Activated CD4-positive, alpha-beta memory T cell treated with anti-CD3 and anti-CD28 coated beads, Interleukin-2, amount 10 ng/mL, durations not matched to agents 7 days and 5 days (primary cell): ENCODE data around the gene PNPLA8. TPM values are rescaled to one million over a fixed set of nuclear protein-coding genes. Genes with fewer than 3 reads are reported as not detected.
"Not testable (repeated sequence)": the region's sequence is repeated elsewhere in the genome, so short reads cannot be mapped to it uniquely, and the experiment has no call there.

Experiments
- CTCF ChIA-PET: fragments of 350-600 bp; sonication (Branson Sonifier 250); formaldehyde crosslinking; loops from one replicate; lab custom pipeline; 2021; ENCODE audit warnings: antibody characterized with exemption, inconsistent platforms; lab: Charles Lee
- POLR2A ChIA-PET: fragments of 350-600 bp; sonication (Branson Sonifier 250); formaldehyde crosslinking; loops from one replicate; lab custom pipeline; 2021; ENCODE audit warnings: antibody characterized with exemption; lab: Charles Lee
- DNase-seq: peaks from one replicate; pipeline ENCODE4 v3.0.0-alpha.2; 2020
- H3K27ac Mint-ChIP-seq: one replicate; pipeline ENCODE4 v1.8.0; 2021; ENCODE audit warnings: mild to moderate bottlenecking, mixed read lengths
- H3K27me3 Mint-ChIP-seq: one replicate; pipeline ENCODE4 v1.8.0; 2021; ENCODE audit warnings: mixed read lengths
- H3K36me3 Mint-ChIP-seq: one replicate; pipeline ENCODE4 v1.8.0; 2021; ENCODE audit warnings: low read depth, mixed read lengths
- H3K4me1 Mint-ChIP-seq: one replicate; pipeline ENCODE4 v1.8.0; 2021; ENCODE audit warnings: mixed read lengths
- H3K4me3 Mint-ChIP-seq: one replicate; pipeline ENCODE4 v1.8.0; 2021; ENCODE audit warnings: mild to moderate bottlenecking, mixed read lengths
- H3K9me3 Mint-ChIP-seq: one replicate; pipeline ENCODE4 v1.8.0; 2021; ENCODE audit warnings: mixed read lengths
- total RNA-seq, 2 experiments: library from RNA; stranded (reverse); gene quantifications; one replicate each; pipeline ENCODE4 v1.2.3, GENCODE V29; 2021

Gene PNPLA8
- total RNA-seq, 2 experiments from 2014 or later = 21.9 to 23.2 TPM

DNA sequence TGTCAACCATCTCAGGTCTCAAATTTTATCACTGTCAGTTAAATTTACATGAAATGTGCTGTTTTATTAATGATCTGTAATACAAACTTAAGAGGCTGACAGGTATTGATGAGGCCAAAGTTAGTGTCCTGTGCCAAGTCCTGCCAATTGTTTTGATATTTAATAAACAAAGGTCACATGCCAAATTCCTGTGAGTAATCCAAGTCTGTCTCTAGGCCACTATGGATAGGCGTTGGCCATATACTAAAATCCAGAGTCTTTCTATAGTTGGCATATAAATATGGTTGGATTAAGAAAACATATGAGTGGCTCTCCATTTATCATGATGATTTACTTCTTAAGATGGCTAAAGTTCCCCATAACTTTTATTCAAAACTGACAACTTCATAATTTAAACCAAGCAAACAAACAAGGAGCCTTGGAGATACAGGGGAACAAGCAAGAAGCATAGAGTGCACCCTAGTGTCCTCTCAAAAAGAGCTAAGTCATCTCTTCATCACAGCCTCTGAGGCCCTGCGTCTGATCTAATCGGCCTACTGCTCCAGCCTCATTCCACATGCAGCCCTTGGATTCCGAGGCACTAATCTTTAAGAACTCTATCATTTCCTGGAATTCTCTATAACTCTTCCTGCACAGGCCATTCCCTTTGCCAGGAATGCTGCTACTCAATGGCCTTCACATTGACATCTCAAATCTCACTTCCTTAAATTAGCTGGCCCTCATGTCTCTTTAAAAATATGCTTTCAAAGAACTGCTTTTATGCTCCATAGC lies 37.0 kb downstream of the PNPLA8 start:
- ChIA-PET CTCF (interaction anchor here (0.8 to 2.8 kb wide), 2 partner anchors 8 to 9 kb away, joined by 4 to 15 read pairs; no protein-coding TSS in a partner anchor), POLR2A (no interaction called here)
- no peak for DNase-seq
- no peak overlapping the region for H3K4me3 Mint-ChIP-seq
- no peaks in the 10 kb centered on the region for H3K36me3 Mint-ChIP-seq
- H3K27me3 Mint-ChIP-seq = no peaks in the 10 kb centered on the region
- H3K4me1 Mint-ChIP-seq = no peaks in the 10 kb centered on the region
- no peak overlapping the region for H3K27ac Mint-ChIP-seq
- H3K9me3 Mint-ChIP-seq = no peaks in the 10 kb centered on the region

DNA sequence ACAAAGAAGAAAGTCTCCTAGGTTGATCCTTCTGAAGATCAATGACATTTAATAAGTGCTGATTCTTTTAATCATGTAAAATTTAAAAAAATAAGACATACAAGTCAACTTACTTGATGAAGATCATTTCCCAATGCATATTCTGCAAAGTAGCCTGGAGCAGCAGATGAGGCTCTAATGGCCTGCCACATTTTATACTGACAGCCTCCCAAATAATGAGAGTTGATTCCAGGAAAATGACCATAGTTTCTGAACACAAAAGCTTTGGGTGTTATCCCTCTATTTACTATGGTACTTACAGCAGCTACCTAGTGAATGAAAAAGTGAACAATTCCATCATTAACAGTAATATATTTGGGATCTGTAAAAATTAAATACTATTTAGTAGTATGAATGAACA lies 38.3 kb downstream of the PNPLA8 start:
- ChIA-PET CTCF (interaction anchor here (2.8 kb wide), 1 partner anchor 9 kb away, joined by 15 read pairs; no protein-coding TSS in a partner anchor), POLR2A (no interaction called here)
- Mint-ChIP-seq H3K4me1 (no peaks in the 10 kb centered on the region), H3K27ac (no peak overlapping the region), H3K36me3 (no peaks in the 10 kb centered on the region), H3K4me3 (no peak overlapping the region), H3K27me3 (no peaks in the 10 kb centered on the region), H3K9me3 (no peaks in the 10 kb centered on the region)
- no peak for DNase-seq

DNA sequence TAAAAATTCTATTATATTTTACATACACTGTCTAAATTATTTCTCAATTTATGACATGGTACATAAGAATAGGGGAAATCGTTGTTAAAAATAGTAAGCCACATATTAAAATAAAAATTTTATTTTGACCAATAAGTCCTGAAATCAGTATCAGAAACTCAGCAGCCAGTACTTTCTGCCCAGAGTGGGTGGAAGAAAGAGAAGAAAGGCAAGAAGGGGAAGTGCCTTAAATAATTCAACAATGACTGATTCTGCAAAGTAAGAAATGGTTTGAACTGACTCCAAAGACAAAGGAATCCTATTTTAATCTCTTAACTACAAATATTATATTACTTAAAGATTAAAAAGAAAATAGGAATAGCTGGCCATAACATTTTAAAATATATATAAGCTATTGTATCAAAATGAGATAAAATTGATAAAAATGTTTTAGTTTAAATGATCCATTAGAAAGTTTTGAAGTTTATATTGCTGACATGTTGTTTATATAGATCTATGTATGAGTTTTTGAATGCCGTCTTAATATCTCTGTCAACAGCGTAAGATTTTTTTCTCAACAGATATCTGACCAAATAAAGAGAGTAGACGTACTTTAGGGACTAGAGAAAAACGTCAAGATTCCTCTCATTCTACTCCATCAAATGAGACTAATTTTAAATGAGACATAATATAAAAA lies 39.5 kb downstream of the PNPLA8 start:
- no peak overlapping the region for H3K27ac Mint-ChIP-seq
- CTCF ChIA-PET = interaction anchor here (2.8 kb wide), 1 partner anchor 11 kb away, joined by 15 read pairs; no protein-coding TSS in a partner anchor
- H3K9me3 Mint-ChIP-seq = no peaks in the 10 kb centered on the region
- no peak overlapping the region for H3K4me3 Mint-ChIP-seq
- POLR2A ChIA-PET = no interaction called here
- DNase-seq = no peak
- peaks cover 4% of the 10 kb centered on the region for H3K36me3 Mint-ChIP-seq
- no peaks in the 10 kb centered on the region for H3K27me3 Mint-ChIP-seq
- H3K4me1 Mint-ChIP-seq = no peaks in the 10 kb centered on the region

DNA sequence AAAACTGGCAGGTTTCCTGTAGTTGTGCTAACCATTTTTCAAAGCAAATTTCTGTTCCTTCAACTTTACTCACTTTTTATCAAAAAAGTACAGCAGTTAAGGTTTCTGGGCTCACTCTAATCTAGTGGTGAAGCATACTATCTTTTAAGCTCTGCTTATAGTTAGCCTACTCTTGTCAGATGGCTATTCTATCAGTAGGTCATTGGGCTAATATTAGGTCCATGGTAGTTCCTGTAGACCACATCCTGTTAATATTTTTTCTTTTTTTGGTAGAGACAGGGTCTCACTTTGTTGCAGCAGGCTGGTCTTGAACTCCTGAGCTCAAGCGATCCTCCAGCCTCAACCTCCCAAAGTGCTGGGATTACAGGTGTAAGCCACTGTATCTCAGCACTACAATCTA lies 41.8 kb downstream of the PNPLA8 start:
- no peaks in the 10 kb centered on the region for H3K4me1 Mint-ChIP-seq
- no peak overlapping the region for H3K27ac Mint-ChIP-seq
- H3K36me3 Mint-ChIP-seq = peaks cover 6% of the 10 kb centered on the region
- ChIA-PET CTCF (interaction anchor here (0.8 to 2.0 kb wide), 2 partner anchors 9 to 13 kb away, joined by 3 to 6 read pairs; no protein-coding TSS in a partner anchor), POLR2A (no interaction called here)
- no peaks in the 10 kb centered on the region for H3K9me3 Mint-ChIP-seq
- no peak for DNase-seq
- no peaks in the 10 kb centered on the region for H3K27me3 Mint-ChIP-seq
- H3K4me3 Mint-ChIP-seq = no peak overlapping the region

DNA sequence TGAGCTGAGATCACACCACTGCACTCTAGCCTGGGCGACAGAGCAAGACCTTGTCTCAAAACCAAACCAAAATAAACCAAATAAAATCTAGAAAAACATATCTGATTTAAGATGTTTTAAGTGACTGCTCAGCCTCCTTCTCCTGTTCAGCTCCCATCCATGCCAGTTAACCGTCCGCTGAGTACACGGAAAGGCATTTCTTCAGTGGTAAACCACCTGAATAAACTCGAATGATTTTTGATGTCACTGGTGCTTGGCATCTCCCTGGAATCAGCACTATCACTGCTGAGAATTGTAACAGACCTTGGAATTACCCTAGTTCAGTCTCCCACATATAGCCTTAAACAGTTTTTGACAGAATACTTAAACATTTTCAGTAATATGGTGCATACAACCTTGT lies 45.6 kb downstream of the PNPLA8 start:
- no peaks in the 10 kb centered on the region for H3K9me3 Mint-ChIP-seq
- peaks cover 24% of the 10 kb centered on the region for H3K36me3 Mint-ChIP-seq
- H3K27ac Mint-ChIP-seq = no peak overlapping the region
- no peak overlapping the region for H3K4me3 Mint-ChIP-seq
- no peak for DNase-seq
- H3K27me3 Mint-ChIP-seq = no peaks in the 10 kb centered on the region
- ChIA-PET POLR2A (no interaction called here), CTCF (no interaction called here)
- H3K4me1 Mint-ChIP-seq = no peaks in the 10 kb centered on the region

DNA sequence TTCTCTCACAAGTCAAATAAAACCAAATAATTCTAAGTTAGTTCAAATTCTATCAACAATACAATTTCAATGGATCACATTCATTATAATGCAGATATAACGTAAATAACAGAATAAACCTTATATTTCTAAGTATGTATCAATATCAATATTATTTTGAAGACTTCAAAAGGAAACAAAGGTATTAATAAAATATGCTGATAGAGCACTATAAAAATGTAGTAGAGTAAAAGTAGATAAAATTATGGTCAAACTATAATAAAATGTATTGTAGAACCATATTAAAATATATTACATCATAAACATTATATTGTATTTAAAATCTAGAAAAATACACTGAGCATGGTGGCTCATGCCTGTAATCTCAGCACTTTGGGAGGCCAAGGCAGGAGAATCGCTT lies 46.2 kb downstream of the PNPLA8 start:
- H3K4me1 Mint-ChIP-seq = no peaks in the 10 kb centered on the region
- no peaks in the 10 kb centered on the region for H3K9me3 Mint-ChIP-seq
- no peaks in the 10 kb centered on the region for H3K27me3 Mint-ChIP-seq
- ChIA-PET POLR2A (no interaction called here), CTCF (no interaction called here)
- H3K4me3 Mint-ChIP-seq = no peak overlapping the region
- no peak for DNase-seq
- peaks cover 25% of the 10 kb centered on the region for H3K36me3 Mint-ChIP-seq
- H3K27ac Mint-ChIP-seq = no peak overlapping the region

DNA sequence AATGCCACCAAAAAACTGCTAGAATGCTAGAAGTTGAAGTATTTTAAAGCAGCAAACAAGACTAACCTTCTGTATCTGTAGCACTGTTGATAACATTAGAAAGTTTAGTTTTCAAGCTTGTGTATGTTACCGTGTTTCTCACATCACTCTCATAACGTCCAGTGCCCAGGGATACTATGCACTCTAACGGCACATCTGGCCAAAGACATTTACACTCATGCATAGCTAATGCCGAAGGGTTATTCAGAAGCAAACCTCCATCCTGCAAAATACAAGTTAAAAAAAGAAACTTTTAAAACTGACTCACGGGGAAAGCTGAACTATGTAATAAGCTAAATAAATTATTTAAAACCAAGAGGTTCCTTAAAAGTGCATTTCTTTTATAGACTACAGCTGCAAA lies 46.8 kb downstream of the PNPLA8 start:
- Mint-ChIP-seq H3K4me1 (no peaks in the 10 kb centered on the region), H3K4me3 (no peak overlapping the region), H3K27me3 (no peaks in the 10 kb centered on the region), H3K9me3 (no peaks in the 10 kb centered on the region), H3K36me3 (peaks cover 25% of the 10 kb centered on the region), H3K27ac (no peak overlapping the region)
- POLR2A ChIA-PET = no interaction called here
- DNase-seq = no peak
- CTCF ChIA-PET = no interaction called here

DNA sequence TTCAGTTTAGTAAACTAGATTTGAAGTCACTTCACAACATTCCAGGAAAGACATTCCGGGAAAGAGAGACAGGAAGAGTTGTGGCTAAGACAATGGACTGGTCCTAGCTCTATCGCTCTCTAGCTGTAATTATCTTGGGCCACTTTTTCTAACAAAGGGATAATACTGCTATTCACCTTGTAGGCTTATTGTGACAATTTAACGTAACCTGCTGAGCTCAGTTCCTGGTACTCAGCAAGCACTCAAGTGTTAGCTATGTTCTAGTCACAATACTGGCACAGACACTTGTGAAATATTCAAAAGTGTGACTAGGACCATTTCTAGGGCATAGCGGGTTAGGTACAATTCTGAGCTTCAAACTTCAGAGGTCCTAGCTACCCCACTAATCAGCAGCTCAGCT lies 57.7 kb downstream of the PNPLA8 start:
- CTCF ChIA-PET = no interaction called here
- POLR2A ChIA-PET = no interaction called here

DNA sequence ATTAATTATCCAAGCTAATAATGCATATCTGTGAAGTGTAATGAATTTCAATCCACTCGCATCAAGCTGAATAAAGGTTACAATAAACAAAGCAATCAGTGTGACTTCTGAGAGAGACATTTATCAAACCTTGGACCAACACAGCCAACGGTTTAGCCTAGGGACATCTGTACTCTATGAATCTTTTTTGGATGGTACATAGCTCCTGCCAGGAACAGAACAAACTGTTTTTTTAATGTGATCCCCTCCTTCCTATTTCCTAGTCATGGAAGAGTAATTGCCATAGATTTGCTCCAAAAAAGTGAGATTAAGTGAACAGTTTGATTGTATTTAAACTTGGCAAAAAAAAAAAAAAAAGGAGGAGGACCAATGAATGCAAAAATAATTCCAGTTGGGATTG lies 58.5 kb downstream of the PNPLA8 start:
- DNase-seq = no peak
- Mint-ChIP-seq H3K27me3 (peaks cover 10% of the 10 kb centered on the region), H3K9me3 (no peaks in the 10 kb centered on the region), H3K4me1 (no peaks in the 10 kb centered on the region), H3K4me3 (no peak overlapping the region), H3K27ac (no peak overlapping the region), H3K36me3 (no peaks in the 10 kb centered on the region)
- POLR2A ChIA-PET = no interaction called here
- CTCF ChIA-PET = interaction anchor here (0.6 to 1.7 kb wide), 2 partner anchors 10 to 252 kb away, joined by 3 read pairs; no protein-coding TSS in a partner anchor

More for the DNA sequence above, 57.7 kb downstream of the PNPLA8 start:
- Mint-ChIP-seq H3K36me3 (no peaks in the 10 kb centered on the region), H3K4me1 (no peaks in the 10 kb centered on the region), H3K9me3 (no peaks in the 10 kb centered on the region), H3K4me3 (no peak overlapping the region), H3K27me3 (peaks cover 10% of the 10 kb centered on the region), H3K27ac (no peak overlapping the region)
- DNase-seq = no peak

DNA sequence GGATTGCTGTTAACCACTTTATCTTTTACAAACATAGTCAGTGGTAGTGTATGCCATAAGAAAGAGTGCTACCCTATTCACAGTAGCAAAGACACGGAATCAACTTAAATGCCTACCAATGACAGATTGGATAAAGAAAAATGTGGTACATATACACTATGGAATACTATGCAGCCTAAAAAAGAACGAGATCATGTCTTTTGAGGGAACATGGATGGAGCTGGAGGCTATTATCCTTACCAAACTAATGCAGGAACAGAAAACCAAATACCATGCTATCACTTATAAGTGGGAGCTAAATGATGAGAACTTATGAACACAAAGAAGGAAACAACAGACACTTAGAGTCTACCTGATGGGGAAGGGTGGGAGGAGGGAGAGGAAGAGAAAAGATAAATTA lies 59.6 kb downstream of the PNPLA8 start:
- H3K4me3 Mint-ChIP-seq, DNase-seq, H3K36me3 Mint-ChIP-seq, H3K4me1 Mint-ChIP-seq, POLR2A ChIA-PET, H3K9me3 Mint-ChIP-seq, H3K27ac Mint-ChIP-seq: not testable (repeated sequence)
- CTCF ChIA-PET = interaction anchor here (1.7 kb wide), 1 partner anchor 9 kb away, joined by 3 read pairs; no protein-coding TSS in a partner anchor
- peaks cover 16% of the 10 kb centered on the region for H3K27me3 Mint-ChIP-seq

DNA sequence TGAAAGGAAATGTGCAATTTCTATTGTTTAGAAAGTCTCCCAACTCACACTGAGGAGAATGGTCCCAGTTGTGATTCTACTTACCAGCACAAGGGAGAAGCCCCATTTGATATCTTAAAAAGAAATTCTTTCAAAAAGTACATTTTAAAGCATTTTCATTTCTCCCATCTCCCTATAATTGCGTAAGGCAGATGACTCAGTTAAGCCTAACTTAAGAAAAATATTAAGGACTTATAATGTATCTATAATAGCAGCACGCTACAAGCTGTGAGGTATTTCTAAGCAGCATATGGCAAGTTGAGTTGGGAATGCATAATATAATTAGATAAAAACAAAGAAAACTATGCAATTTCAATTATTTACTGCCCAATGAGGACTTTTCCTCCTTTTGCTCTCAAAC lies 61.2 kb downstream of the PNPLA8 start:
- CTCF ChIA-PET = no interaction called here
- no peaks in the 10 kb centered on the region for H3K36me3 Mint-ChIP-seq
- no peak overlapping the region for H3K4me3 Mint-ChIP-seq
- peaks cover 26% of the 10 kb centered on the region for H3K27me3 Mint-ChIP-seq
- no peak for DNase-seq
- POLR2A ChIA-PET = no interaction called here
- H3K4me1 Mint-ChIP-seq = no peaks in the 10 kb centered on the region
- H3K27ac Mint-ChIP-seq = no peak overlapping the region
- no peaks in the 10 kb centered on the region for H3K9me3 Mint-ChIP-seq

DNA sequence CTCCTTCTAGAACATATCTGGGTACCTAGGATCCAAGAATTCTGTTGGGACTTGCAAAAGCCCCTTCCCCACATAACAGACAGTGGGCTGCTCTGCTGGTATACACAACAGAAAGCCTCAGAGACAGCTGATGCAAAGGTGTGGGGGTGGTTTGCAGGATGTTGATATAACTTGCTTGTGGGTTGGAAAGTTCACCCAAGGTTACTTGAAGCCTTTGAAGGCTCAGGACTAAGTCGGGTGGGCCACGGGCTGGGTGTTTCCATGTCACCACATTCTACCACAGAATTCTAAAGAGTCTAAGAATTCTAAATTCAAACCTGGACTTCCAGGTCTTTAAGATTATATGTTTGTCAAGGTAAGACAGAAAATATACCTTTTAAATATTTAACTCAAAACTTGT lies 62.3 kb downstream of the PNPLA8 start:
- H3K36me3 Mint-ChIP-seq = no peaks in the 10 kb centered on the region
- POLR2A ChIA-PET = no interaction called here
- no peak for DNase-seq
- no peaks in the 10 kb centered on the region for H3K9me3 Mint-ChIP-seq
- no peak overlapping the region for H3K27ac Mint-ChIP-seq
- CTCF ChIA-PET = no interaction called here
- peaks cover 32% of the 10 kb centered on the region for H3K27me3 Mint-ChIP-seq
- no peak overlapping the region for H3K4me3 Mint-ChIP-seq
- H3K4me1 Mint-ChIP-seq = no peaks in the 10 kb centered on the region

DNA sequence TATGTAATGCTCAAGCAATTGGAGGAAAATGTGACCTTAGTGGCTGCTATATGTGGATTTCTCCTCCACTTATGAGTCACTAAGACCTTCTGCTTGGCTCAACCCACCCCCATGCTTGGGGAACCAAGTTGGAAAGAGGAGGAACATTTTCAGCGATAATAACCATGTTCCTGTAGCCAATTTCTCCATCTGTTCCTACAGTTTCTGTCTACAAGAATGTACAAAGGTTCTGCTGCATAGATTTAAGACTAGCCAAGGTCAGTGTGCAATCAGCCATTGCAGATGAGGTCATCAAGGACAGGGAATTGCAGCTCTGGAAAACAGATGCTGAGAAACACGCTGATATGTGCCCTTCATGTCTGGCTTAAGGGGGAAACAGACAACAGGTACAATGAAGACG lies 64.1 kb downstream of the PNPLA8 start:
- no peak overlapping the region for H3K4me3 Mint-ChIP-seq
- ChIA-PET POLR2A (no interaction called here), CTCF (interaction anchor here (0.6 kb wide), 1 partner anchor 45 kb away, joined by 4 read pairs; no protein-coding TSS in a partner anchor)
- H3K27me3 Mint-ChIP-seq = peaks cover 49% of the 10 kb centered on the region
- H3K9me3 Mint-ChIP-seq = no peaks in the 10 kb centered on the region
- no peaks in the 10 kb centered on the region for H3K36me3 Mint-ChIP-seq
- DNase-seq = no peak
- H3K27ac Mint-ChIP-seq = no peak overlapping the region
- H3K4me1 Mint-ChIP-seq = peaks cover 5% of the 10 kb centered on the region
